Measurements from ENCODE around the gene RBM45.

DNA sequence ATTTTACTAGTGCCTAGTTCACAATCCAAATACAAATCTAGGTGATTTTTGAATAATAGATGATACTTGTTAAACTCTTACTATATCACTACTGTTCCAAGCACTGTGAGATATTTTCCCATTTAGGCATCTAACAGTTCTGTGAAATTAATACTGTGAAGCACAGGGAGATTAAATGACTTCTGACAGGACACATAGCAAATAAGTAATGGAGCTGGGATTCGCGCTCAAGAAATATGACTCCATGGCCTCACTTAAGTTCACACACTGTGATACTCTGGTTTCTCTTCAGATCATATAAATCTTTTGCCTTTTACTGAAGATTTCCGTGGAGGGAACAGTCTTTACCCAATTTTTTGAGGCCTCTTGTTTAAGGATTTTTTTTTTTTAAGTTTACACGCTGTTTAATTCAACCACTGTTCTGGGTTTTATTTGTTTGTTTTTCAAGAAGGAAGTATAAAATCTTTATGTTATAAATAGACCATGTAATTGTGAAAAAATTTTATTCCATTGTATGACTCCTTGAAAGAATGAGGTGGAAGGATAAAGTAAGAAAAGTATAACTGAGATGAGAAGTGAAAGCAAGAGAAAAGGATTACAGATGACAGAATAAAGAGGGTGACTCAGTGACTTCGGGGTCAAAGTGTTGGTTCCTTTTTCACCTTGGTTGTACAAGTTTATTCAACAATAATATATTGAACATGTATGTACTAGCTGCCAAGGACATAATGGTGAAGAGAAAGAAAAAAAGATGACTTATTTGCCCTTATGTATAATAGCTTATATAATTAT, 30.2 kb downstream of the RBM45 start:
- TF ChIP-seq POLR2AphosphoS5 (IDR thresholded peaks at IDR 0.05): no peak
- TF ChIP-seq CTCF (IDR thresholded peaks at IDR 0.05): no peak

All from breast epithelium (tissue), 3 donors.